ENCODE measurements around the gene N4BP2L2. TPM values are rescaled to one million over a fixed set of nuclear protein-coding genes. Genes with fewer than 3 reads are reported as not detected.

N4BP2L2 gene
- total RNA-seq, 2 experiments from 2014 or later = 84.5 to 85.2 TPM

Other genes starting within 250 kb of the N4BP2L2 start
- gene ZAR1L, start 223.4 kb downstream of the N4BP2L2 start, total RNA-seq = not detected
- 10 to 100 TPM; 24.9 to 27.2 TPM for gene BRCA2, start 223.3 kb downstream of the N4BP2L2 start, total RNA-seq
- gene N4BP2L1, start 110.7 kb downstream of the N4BP2L2 start, total RNA-seq = 10 to 100 TPM; 26.2 to 32.2 TPM
- gene PDS5B, start 47.7 kb upstream of the N4BP2L2 start, total RNA-seq = 10 to 100 TPM; 44.1 to 46.6 TPM